Small intestine (tissue), 7 donors: ENCODE measurements around the gene CHST1. TPM values are rescaled to one million over a fixed set of nuclear protein-coding genes. Genes with fewer than 3 reads are reported as not detected.

ENCODE experiments used
- DNase-seq, 2 donors: peaks; one replicate each; pipeline versions ENCODE4 v3.0.0 to v3.0.0-alpha.2; 2013
- FAIRE-seq: peaks from 2 replicates; lab custom pipeline; 2012; peaks lifted over from hg19 to GRCh38; lab: Jason Lieb, UNC
- H3K27ac ChIP-seq, 3 donors: one replicate each; pipeline ENCODE4 v1.5.1; 2013; ENCODE audit warnings: low read length in 2 of 3, mild to moderate bottlenecking in 2 of 3, control low read depth in 1 of 3, inconsistent platforms in 1 of 3, low read depth in 1 of 3, moderate library complexity in 1 of 3
- H3K27me3 ChIP-seq, 3 donors: one replicate each; pipeline ENCODE4 v1.6.1; 2013; ENCODE audit warnings: low read length in 3 of 3, inconsistent platforms in 1 of 3; ENCODE audit not compliant: control insufficient read depth in 3 of 3, insufficient read depth in 3 of 3
- H3K36me3 ChIP-seq, 3 donors: one replicate each; pipeline ENCODE4 v1.6.1; 2013; ENCODE audit warnings: low read length in 3 of 3, inconsistent platforms in 1 of 3, low read depth in 1 of 3, mild to moderate bottlenecking in 1 of 3, moderate library complexity in 1 of 3; ENCODE audit not compliant: control insufficient read depth in 3 of 3, insufficient read depth in 2 of 3
- H3K4me1 ChIP-seq, 3 donors: one replicate each; pipeline ENCODE4 v1.6.1; 2013; ENCODE audit warnings: low read length in 2 of 3, inconsistent platforms in 1 of 3, low read depth in 1 of 3, mild to moderate bottlenecking in 1 of 3, moderate library complexity in 1 of 3; ENCODE audit not compliant: control insufficient read depth in 3 of 3, insufficient read depth in 2 of 3
- H3K4me3 ChIP-seq, 3 donors: one replicate each; pipeline ENCODE4 v1.5.1; 2013; ENCODE audit warnings: low read length in 3 of 3, control low read depth in 1 of 3, inconsistent platforms in 1 of 3, low read depth in 1 of 3, mild to moderate bottlenecking in 1 of 3, moderate library complexity in 1 of 3
- H3K9me3 ChIP-seq, 2 donors: one replicate each; pipeline ENCODE4 v1.6.1; 2013; ENCODE audit warnings: low read depth in 1 of 2, low read length in 1 of 2; ENCODE audit not compliant: control insufficient read depth in 2 of 2, insufficient read depth in 1 of 2
- WGBS, 3 donors: extraction: QIAGEN DNeasy Blood & Tissue Kit; methylation state at CpG; one replicate each; pipeline ENCODE4 v1.1.7; 2013; 5-methylcytosine and 5-hydroxymethylcytosine counted together
- polyA plus RNA-seq, 4 donors: library from polyadenylated mRNA; stranded (reverse) in 3 of 4; unstranded in 1 of 4; fragments of 200-250 nt in 3 of 4; fragments of 120-200 nt in 1 of 4; gene quantifications; one replicate each; pipeline versions ENCODE4 v1.2.1 to v1.2.3, GENCODE V29; 2013
- donor health status: healthy with polysubstance abuse.
- donor health status: control.
- donor health status: control.
- donor health status: Bipolar disorder and iron deficiency.
- donor health status: healthy.

The CHST1 gene
- polyA plus RNA-seq, 4 donors, result 0.27 to 2.2 (median 1.1) TPM; not detected in 1

- Histone ChIP-seq H3K4me1 (no peaks in the 10 kb centered on the region), H3K27me3 (peaks cover 0 to 7% (median 6%) of the 10 kb centered on the region in 3 donors), H3K27ac (no peak overlapping the region), H3K36me3 (no peaks in the 10 kb centered on the region), H3K4me3 (no peak overlapping the region), H3K9me3 (no peaks in the 10 kb centered on the region)
- no peak for DNase-seq
- FAIRE-seq, result no peak
- WGBS, 3 donors, result 29 to 62% (median 39%) methylated on average over 6 of the region's 6 CpGs
These were observed 51.1 kb downstream of the CHST1 start for GRCh38 chr11:45614196-45614828.

- no peaks in the 10 kb centered on the region for H3K4me1 ChIP-seq
- H3K27me3 ChIP-seq, result peaks cover 0 to 2% (median 0%) of the 10 kb centered on the region in 3 donors
- H3K9me3 ChIP-seq, result no peaks in the 10 kb centered on the region
- no peak overlapping the region for H3K4me3 ChIP-seq
- no peak overlapping the region for H3K27ac ChIP-seq
- no peak for DNase-seq
- WGBS, 3 donors, result 56 to 74% (median 62%) methylated on average over 3 of the region's 3 CpGs
- no peaks in the 10 kb centered on the region for H3K36me3 ChIP-seq
- FAIRE-seq, result no peak
These were observed 54.8 kb downstream of the CHST1 start for GRCh38 chr11:45610627-45611026.

- Histone ChIP-seq H3K27me3 (peaks cover 0 to 2% (median 0%) of the 10 kb centered on the region in 3 donors), H3K4me1 (no peaks in the 10 kb centered on the region), H3K27ac (no peak overlapping the region), H3K36me3 (no peaks in the 10 kb centered on the region), H3K4me3 (no peak overlapping the region), H3K9me3 (no peaks in the 10 kb centered on the region)
- DNase-seq, result no peak
- FAIRE-seq, result no peak
- WGBS, 3 donors, result 19 to 32% (median 25%) methylated on average over 2 of the region's 2 CpGs
These were observed 55.5 kb downstream of the CHST1 start for GRCh38 chr11:45609902-45610301.

DNA sequence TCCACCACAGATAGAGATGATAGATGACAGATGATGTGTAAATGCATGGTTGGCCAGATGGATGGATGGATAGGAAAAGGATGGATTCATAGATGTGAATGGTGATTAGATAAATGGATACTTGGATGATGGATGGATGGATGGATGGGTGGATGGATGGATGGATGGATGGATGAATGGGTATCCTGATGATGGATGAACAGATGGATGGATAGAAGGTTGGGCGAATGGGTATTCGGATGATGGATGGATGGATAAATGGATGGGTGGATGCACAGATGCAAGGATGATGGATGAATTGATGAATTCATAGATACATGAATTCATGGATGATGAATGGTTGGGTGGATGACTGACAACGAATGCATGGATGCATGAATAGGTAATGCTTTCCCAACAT lies 56.1 kb downstream of the CHST1 start:
- H3K4me3 ChIP-seq, result no peak overlapping the region
- FAIRE-seq (no peak), DNase-seq (no peak)
- no peaks in the 10 kb centered on the region for H3K36me3 ChIP-seq
- 83 to 91% (median 88%) methylated on average over 3 of the region's 3 CpGs for WGBS, 3 donors
- no peak overlapping the region for H3K27ac ChIP-seq
- no peaks in the 10 kb centered on the region for H3K9me3 ChIP-seq
- H3K4me1 ChIP-seq, result no peaks in the 10 kb centered on the region
- H3K27me3 ChIP-seq, result peaks cover 0 to 2% (median 2%) of the 10 kb centered on the region in 3 donors

GRCh38 chr11:45607995-45608394 lies 57.4 kb downstream of the CHST1 start:
- H3K4me3 ChIP-seq, result no peak overlapping the region
- no peak for FAIRE-seq
- WGBS, 3 donors, result 19 to 41% (median 28%) methylated on average over 5 of the region's 5 CpGs

DNA sequence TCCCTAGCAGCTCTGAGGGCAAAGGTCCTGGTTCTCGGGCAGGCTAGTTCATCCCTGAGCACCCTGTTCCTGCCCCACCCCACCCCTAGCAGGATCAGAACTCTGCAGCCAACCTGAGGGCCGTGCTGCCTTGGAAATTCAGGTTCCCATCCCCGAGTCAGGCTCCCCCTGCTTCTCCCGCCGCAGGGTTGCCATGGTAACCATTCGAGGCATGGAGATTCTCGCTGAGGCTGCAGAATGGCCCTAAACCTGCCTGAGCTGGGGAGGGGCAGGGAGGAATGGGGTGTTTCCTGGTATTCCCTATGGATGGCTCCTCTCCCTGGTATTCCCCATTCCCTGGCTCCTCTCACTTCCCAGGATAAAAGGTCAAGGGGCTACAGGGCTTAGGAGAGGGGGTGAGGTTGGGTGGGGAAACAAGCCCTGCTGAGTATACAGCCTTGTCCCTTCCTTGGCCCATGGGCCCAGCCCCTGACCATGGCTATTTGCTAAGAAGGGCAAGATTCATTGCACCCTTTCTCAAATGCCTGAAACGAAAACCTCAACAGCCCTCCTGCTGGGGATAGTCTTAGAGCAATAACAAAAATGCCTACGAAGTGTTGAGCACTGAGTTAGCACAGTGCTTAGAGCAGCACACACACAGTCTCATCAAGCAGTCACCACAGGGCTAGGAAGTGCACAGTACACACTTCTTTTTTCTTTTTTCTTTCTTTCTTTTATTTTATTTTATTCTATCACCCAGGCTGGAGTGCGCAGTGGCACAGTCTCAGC lies 58.7 kb downstream of the CHST1 start:
- 23 to 31% (median 24%) methylated on average over 10 of the region's 10 CpGs for WGBS, 3 donors
- Histone ChIP-seq H3K27ac (no peak overlapping the region), H3K4me1 (no peaks in the 10 kb centered on the region), H3K4me3 (no peak overlapping the region), H3K36me3 (no peaks in the 10 kb centered on the region), H3K9me3 (no peaks in the 10 kb centered on the region), H3K27me3 (peaks cover 0 to 4% (median 4%) of the 10 kb centered on the region in 3 donors)
- FAIRE-seq (no peak), DNase-seq (no peak)

More at GRCh38 chr11:45607995-45608394, 57.4 kb downstream of the CHST1 start:
- peak in 1 of 2 donors; percentile 40 for DNase-seq
- no peaks in the 10 kb centered on the region for H3K36me3 ChIP-seq
- no peak overlapping the region for H3K27ac ChIP-seq
- peaks cover 0 to 4% (median 3%) of the 10 kb centered on the region in 3 donors for H3K27me3 ChIP-seq
- H3K9me3 ChIP-seq, result no peaks in the 10 kb centered on the region
- H3K4me1 ChIP-seq, result no peaks in the 10 kb centered on the region

GRCh38 chr11:45605051-45605450 lies 60.4 kb downstream of the CHST1 start:
- no peak for DNase-seq
- H3K36me3 ChIP-seq, result no peaks in the 10 kb centered on the region
- WGBS, 3 donors, result 23 to 35% (median 33%) methylated on average over 1 of the region's 1 CpG

DNA sequence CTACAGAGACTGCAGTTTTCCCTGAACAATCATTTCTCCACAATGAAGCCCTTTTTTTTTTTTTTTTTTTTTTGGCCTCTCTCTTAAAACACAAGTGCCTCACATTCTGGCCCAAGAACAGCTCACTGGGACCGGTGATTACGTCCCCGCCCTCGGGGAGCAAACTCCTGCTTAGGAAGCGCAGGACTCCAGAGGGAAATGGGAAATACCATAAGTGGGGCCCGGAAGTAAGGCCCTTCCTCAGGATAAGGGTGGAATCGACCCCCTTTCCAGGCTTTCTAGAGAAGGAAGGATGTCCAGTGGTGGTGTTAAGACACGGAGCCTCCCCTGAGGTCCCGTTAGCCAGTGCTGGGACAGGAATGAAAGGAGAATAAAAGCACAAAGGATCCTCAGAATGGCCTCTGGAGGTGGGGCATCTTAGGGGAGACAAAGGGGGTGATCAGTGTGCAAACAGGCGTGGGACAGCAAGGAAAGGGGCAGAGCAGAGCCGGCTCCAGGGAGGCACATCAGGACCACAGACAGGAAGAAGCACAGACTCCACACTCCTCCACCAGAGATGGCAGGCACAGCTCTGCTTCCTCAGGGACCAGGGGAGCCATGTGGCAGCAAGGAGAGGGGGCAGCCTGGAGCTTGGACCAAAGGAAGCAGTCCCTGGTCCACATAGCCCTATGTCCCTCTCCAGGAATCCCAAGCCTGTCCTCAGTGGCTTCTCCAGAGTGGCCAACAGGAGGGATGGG lies 61.3 kb downstream of the CHST1 start:
- no peaks in the 10 kb centered on the region for H3K9me3 ChIP-seq
- peaks cover 0 to 4% (median 2%) of the 10 kb centered on the region in 3 donors for H3K27me3 ChIP-seq
- no peak for DNase-seq
- no peak overlapping the region for H3K27ac ChIP-seq
- no peaks in the 10 kb centered on the region for H3K36me3 ChIP-seq
- FAIRE-seq, result no peak
- H3K4me1 ChIP-seq, result no peaks in the 10 kb centered on the region
- 25 to 37% (median 32%) methylated on average over 11 of the region's 11 CpGs for WGBS, 3 donors
- H3K4me3 ChIP-seq, result no peak overlapping the region

More at GRCh38 chr11:45605051-45605450, 60.4 kb downstream of the CHST1 start:
- H3K27ac ChIP-seq, result no peak overlapping the region
- no peaks in the 10 kb centered on the region for H3K4me1 ChIP-seq
- FAIRE-seq, result no peak
- no peaks in the 10 kb centered on the region for H3K9me3 ChIP-seq
- H3K27me3 ChIP-seq, result peaks cover 0 to 4% (median 4%) of the 10 kb centered on the region in 3 donors
- H3K4me3 ChIP-seq, result no peak overlapping the region
